Thyroid gland (tissue), 4 donors: ENCODE results near the gene RAD51C. TPM values are rescaled to one million over a fixed set of nuclear protein-coding genes. Genes with fewer than 3 reads are reported as not detected.
"Not testable (repeated sequence)": the region's sequence is repeated elsewhere in the genome, so short reads cannot be mapped to it uniquely, and the experiment has no call there.

Experiments
- DNase-seq, 2 donors: peaks; one replicate each; pipeline ENCODE4 v3.0.0-alpha.2; 2019
- H3K27ac ChIP-seq, 3 donors: fragments of 200-600 bp; sonication (generic); 1 replicate in 2 of 3; 2 replicates in 1 of 3; pipeline ENCODE4 v1.5.1; 2016 to 2019; ENCODE audit warnings: mild to moderate bottlenecking in 1 of 3, moderate library complexity in 1 of 3
- H3K27me3 ChIP-seq: fragments of 200-600 bp; sonication (generic); one replicate; pipeline ENCODE4 v1.5.1; 2019
- H3K36me3 ChIP-seq, 2 donors: fragments of 200-600 bp; sonication (generic); one replicate each; pipeline ENCODE4 v1.5.1; 2016 to 2019
- H3K4me1 ChIP-seq, 2 donors: fragments of 200-600 bp; sonication (generic); one replicate each; pipeline ENCODE4 v1.5.1; 2017 to 2019
- H3K4me3 ChIP-seq, 3 donors: fragments of 200-600 bp; sonication (generic); replicated peaks in 1 of 3; 1 replicate in 2 of 3; 2 replicates in 1 of 3; pipeline ENCODE4 v1.5.1; 2016; ENCODE audit warnings: mild to moderate bottlenecking in 1 of 3
- H3K9me3 ChIP-seq: fragments of 200-600 bp; sonication (generic); one replicate; pipeline ENCODE4 v1.5.1; 2017
- CTCF ChIP-seq, 6 experiments: fragments of 200-600 bp in 3 of 6; fragments of 450-650 bp in 3 of 6; sonication (generic) in 3 of 6; IDR thresholded peaks; one replicate each; pipeline ENCODE4 v1.5.1; 2016 to 2019; ENCODE audit warnings: antibody characterized with exemption in 6 of 6, mild to moderate bottlenecking in 2 of 6, inconsistent platforms in 1 of 6, moderate library complexity in 1 of 6
- POLR2A ChIP-seq, 2 donors: fragments of 450-650 bp; IDR thresholded peaks; one replicate each; pipeline ENCODE4 v1.6.1; 2017; ENCODE audit warnings: antibody characterized with exemption in 2 of 2, mild to moderate bottlenecking in 2 of 2, moderate library complexity in 1 of 2
- WGBS, 2 donors: methylation state at CpG; one replicate each; pipeline ENCODE4 v1.1.5; 2017; 5-methylcytosine and 5-hydroxymethylcytosine counted together
- intact Hi-C: fragments of 100-400 bp; cut with DNase I; formaldehyde crosslinking; loops from one replicate; pipeline ENCODE4 v1.15.1; 2023
- total RNA-seq, 4 donors: library from RNA; depleted of rRNA; stranded (reverse); fragments of >200 nt; gene quantifications; one replicate each; pipeline ENCODE4 v1.2.3, GENCODE V29; 2016

RAD51C gene
- total RNA-seq, 4 donors from 2014 or later: 8.8 to 20.4 (median 12.4) TPM

- H3K4me1 ChIP-seq: no peaks in the 10 kb centered on the region
- no peak for DNase-seq
- WGBS, 2 donors: 56 to 58% methylated on average over 1 of the region's 1 CpG
- intact Hi-C loops: no loop called here
- no peaks in the 10 kb centered on the region for H3K9me3 ChIP-seq
- H3K27me3 ChIP-seq: no peaks in the 10 kb centered on the region
- no peak for TF ChIP-seq CTCF (IDR thresholded peaks at IDR 0.05)
- no peak for TF ChIP-seq POLR2A (IDR thresholded peaks at IDR 0.05)
- no peak overlapping the region for H3K27ac ChIP-seq
- no peak overlapping the region for H3K4me3 ChIP-seq
- no peaks in the 10 kb centered on the region for H3K36me3 ChIP-seq
Measured at GRCh38 chr17:58667934-58668597, 24.3 kb upstream of the RAD51C start.

GRCh38 chr17:58668598-58668935 lies 23.8 kb upstream of the RAD51C start:
- TF ChIP-seq CTCF (IDR thresholded peaks at IDR 0.05) (no peak), POLR2A (IDR thresholded peaks at IDR 0.05) (no peak)
- Histone ChIP-seq H3K4me1 (no peaks in the 10 kb centered on the region), H3K9me3 (no peaks in the 10 kb centered on the region), H3K27me3 (no peaks in the 10 kb centered on the region), H3K27ac (no peak overlapping the region), H3K36me3 (no peaks in the 10 kb centered on the region), H3K4me3 (no peak overlapping the region)
- DNase-seq: no peak
- intact Hi-C loops: no loop called here
- 77 to 83% methylated on average over 2 of the region's 2 CpGs for WGBS, 2 donors

GRCh38 chr17:58669853-58670252 lies 22.5 kb upstream of the RAD51C start:
- no peak for DNase-seq
- TF ChIP-seq CTCF (IDR thresholded peaks at IDR 0.05) (no peak), POLR2A (IDR thresholded peaks at IDR 0.05) (no peak)
- Histone ChIP-seq H3K27ac (no peak overlapping the region), H3K9me3 (no peaks in the 10 kb centered on the region), H3K4me3 (no peak overlapping the region), H3K4me1 (no peaks in the 10 kb centered on the region), H3K27me3 (no peaks in the 10 kb centered on the region), H3K36me3 (no peaks in the 10 kb centered on the region)
- intact Hi-C loops: no loop called here
- 64 to 77% methylated on average over 6 of the region's 6 CpGs for WGBS, 2 donors

- Histone ChIP-seq H3K4me3 (no peak overlapping the region), H3K27ac (no peak overlapping the region), H3K27me3 (no peaks in the 10 kb centered on the region), H3K9me3 (no peaks in the 10 kb centered on the region), H3K4me1 (no peaks in the 10 kb centered on the region), H3K36me3 (no peaks in the 10 kb centered on the region)
- no peak for TF ChIP-seq POLR2A (IDR thresholded peaks at IDR 0.05)
- no peak for TF ChIP-seq CTCF (IDR thresholded peaks at IDR 0.05)
- intact Hi-C loops: no loop called here
- WGBS, 2 donors: 84 to 96% methylated on average over 3 of the region's 3 CpGs
- no peak for DNase-seq
Measured at GRCh38 chr17:58671969-58672368, 20.4 kb upstream of the RAD51C start.

GRCh38 chr17:58677194-58677880 lies 15.1 kb upstream of the RAD51C start:
- 69% methylated on average over 4 of the region's 4 CpGs for whole genome bisulfite sequencing, 2 donors

GRCh38 chr17:58678287-58678686 lies 14.1 kb upstream of the RAD51C start:
- H3K9me3 ChIP-seq, H3K36me3 ChIP-seq, H3K4me3 ChIP-seq, H3K27me3 ChIP-seq, H3K27ac ChIP-seq, intact Hi-C loops, DNase-seq, H3K4me1 ChIP-seq: not testable (repeated sequence)
- WGBS, 2 donors: 94% methylated on average over 5 of the region's 5 CpGs

More at GRCh38 chr17:58677194-58677880, 15.1 kb upstream of the RAD51C start:
- Histone ChIP-seq H3K4me3 (no peak overlapping the region), H3K36me3 (no peaks in the 10 kb centered on the region), H3K27ac (no peak overlapping the region), H3K27me3 (no peaks in the 10 kb centered on the region), H3K4me1 (no peaks in the 10 kb centered on the region), H3K9me3 (no peaks in the 10 kb centered on the region)
- intact Hi-C loops: no loop called here
- DNase-seq: no peak
- no peak for TF ChIP-seq POLR2A (IDR thresholded peaks at IDR 0.05)
- no peak for TF ChIP-seq CTCF (IDR thresholded peaks at IDR 0.05)
